Thymus (tissue), 11 donors: Measurements from ENCODE around the gene FMO4. TPM values are rescaled to one million over a fixed set of nuclear protein-coding genes. Genes with fewer than 3 reads are reported as not detected.
A peak's percentile ranks its signal among the peaks of the same experiment; 100 is the strongest.
"Not testable (repeated sequence)": the region's sequence is repeated elsewhere in the genome, so short reads cannot be mapped to it uniquely, and the experiment has no call there.

Source experiments
- DNase-seq, 9 donors: peaks; one replicate each; pipeline ENCODE4 v3.0.0-alpha.2; 2013; ENCODE audit warnings: low spot score in 9 of 9, low read depth in 6 of 9, missing footprints in 1 of 9
- H3K27ac ChIP-seq, 2 donors: one replicate each; pipeline ENCODE4 v1.5.1; 2013; ENCODE audit warnings: control low read depth in 1 of 2, low read depth in 1 of 2, low read length in 1 of 2, mild to moderate bottlenecking in 1 of 2, moderate library complexity in 1 of 2
- H3K27me3 ChIP-seq, 2 donors: one replicate each; pipeline ENCODE4 v1.5.1; 2013; ENCODE audit warnings: low read length in 1 of 2; ENCODE audit not compliant: control insufficient read depth in 2 of 2, insufficient read depth in 1 of 2
- H3K36me3 ChIP-seq, 2 donors: one replicate each; pipeline ENCODE4 v1.5.1; 2013; ENCODE audit warnings: low read length in 1 of 2, mild to moderate bottlenecking in 1 of 2, moderate library complexity in 1 of 2; ENCODE audit not compliant: control insufficient read depth in 2 of 2, insufficient read depth in 2 of 2
- H3K4me1 ChIP-seq, 2 donors: one replicate each; pipeline ENCODE4 v1.5.1; 2013; ENCODE audit warnings: low read length in 2 of 2; ENCODE audit not compliant: control insufficient read depth in 2 of 2, insufficient read depth in 2 of 2
- H3K4me3 ChIP-seq, 2 donors: one replicate each; pipeline ENCODE4 v1.5.1; 2013; ENCODE audit warnings: low read length in 2 of 2, control low read depth in 1 of 2, mild to moderate bottlenecking in 1 of 2
- H3K9me3 ChIP-seq, 2 donors: one replicate each; pipeline ENCODE4 v1.5.1; 2013; ENCODE audit warnings: low read length in 1 of 2, mild to moderate bottlenecking in 1 of 2; ENCODE audit not compliant: control insufficient read depth in 2 of 2, insufficient read depth in 1 of 2
- WGBS: extraction: QIAGEN DNeasy Blood & Tissue Kit; methylation state at CpG from one replicate; pipeline ENCODE4 v1.1.7; 2013; 5-methylcytosine and 5-hydroxymethylcytosine counted together
- polyA plus RNA-seq: library from polyadenylated mRNA; stranded (reverse); fragments of 200-250 nt; gene quantifications from one replicate; pipeline ENCODE4 v1.2.3, GENCODE V29; 2013
- total RNA-seq: library from RNA; stranded (reverse); fragments of 120-200 nt; gene quantifications from one replicate; pipeline ENCODE4 v1.2.4, GENCODE V29; 2013
- donor health status: healthy.

FMO4 gene
- total and polyA plus RNA-seq, 2 donors, result 2.5 to 6.9 TPM

GRCh38 chr1:171286032-171286705, 27.8 kb upstream of the FMO4 start:
- WGBS, result 29% methylated on average over 4 of the region's 4 CpGs
- no peak for DNase-seq
- H3K36me3 ChIP-seq, result no peaks in the 10 kb centered on the region
- H3K27ac ChIP-seq, result peak overlapping the region in 1 of 2 donors; percentile 63
- H3K9me3 ChIP-seq, result no peaks in the 10 kb centered on the region
- no peaks in the 10 kb centered on the region for H3K27me3 ChIP-seq
- H3K4me3 ChIP-seq, result no peak overlapping the region
- no peaks in the 10 kb centered on the region for H3K4me1 ChIP-seq

DNA sequence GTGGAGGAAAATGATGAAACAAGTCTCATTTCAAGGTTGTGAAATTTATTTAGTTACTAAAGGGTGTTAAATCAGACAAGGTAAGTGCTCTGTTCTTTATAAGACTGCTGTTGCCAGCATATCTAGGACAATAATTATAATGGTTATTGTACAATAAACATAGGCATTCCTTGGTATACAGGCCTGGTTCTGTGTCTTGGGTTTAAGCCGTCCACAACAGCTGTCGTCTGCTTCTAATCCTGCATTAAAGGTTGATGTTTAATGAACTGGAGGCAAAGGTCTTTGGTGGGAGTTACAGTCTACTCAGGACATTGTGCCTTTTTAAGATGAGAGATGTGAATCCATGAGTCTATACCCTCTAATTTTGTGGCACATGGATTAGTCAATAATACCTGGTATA, 23.4 kb upstream of the FMO4 start:
- no peak overlapping the region for H3K27ac ChIP-seq
- no peaks in the 10 kb centered on the region for H3K27me3 ChIP-seq
- H3K36me3 ChIP-seq, result no peaks in the 10 kb centered on the region
- no peaks in the 10 kb centered on the region for H3K9me3 ChIP-seq
- DNase-seq, result no peak
- H3K4me3 ChIP-seq, result no peak overlapping the region
- H3K4me1 ChIP-seq, result no peaks in the 10 kb centered on the region
- 96% methylated on average over 2 of the region's 2 CpGs for WGBS

- Histone ChIP-seq H3K27me3 (no peaks in the 10 kb centered on the region), H3K4me3 (no peak overlapping the region), H3K36me3 (no peaks in the 10 kb centered on the region), H3K4me1 (no peaks in the 10 kb centered on the region), H3K27ac (no peak overlapping the region), H3K9me3 (peaks cover 0 to 1% of the 10 kb centered on the region in 2 donors)
- no peak for DNase-seq
- 71% methylated on average over 1 of the region's 1 CpG for WGBS
Observed at GRCh38 chr1:171292799-171293198, 21.2 kb upstream of the FMO4 start.

GRCh38 chr1:171295383-171295782, 18.6 kb upstream of the FMO4 start:
- 95% methylated on average over 7 of the region's 7 CpGs for WGBS
- DNase-seq, result not testable (repeated sequence)

GRCh38 chr1:171295821-171296220, 18.2 kb upstream of the FMO4 start:
- H3K27ac ChIP-seq, result no peak overlapping the region
- WGBS, result 95% methylated on average over 3 of the region's 3 CpGs
- no peak for DNase-seq

More at GRCh38 chr1:171295383-171295782, 18.6 kb upstream of the FMO4 start:
- H3K9me3 ChIP-seq, result peaks cover 1 to 11% of the 10 kb centered on the region in 2 donors
- H3K4me3 ChIP-seq, H3K4me1 ChIP-seq, H3K27me3 ChIP-seq, H3K36me3 ChIP-seq, H3K27ac ChIP-seq: not testable (repeated sequence)

GRCh38 chr1:171296897-171297296, 17.1 kb upstream of the FMO4 start:
- Histone ChIP-seq H3K9me3 (peaks cover 1 to 11% of the 10 kb centered on the region in 2 donors), H3K4me1 (no peaks in the 10 kb centered on the region), H3K27ac (no peak overlapping the region), H3K27me3 (no peaks in the 10 kb centered on the region), H3K36me3 (no peaks in the 10 kb centered on the region), H3K4me3 (no peak overlapping the region)
- 87% methylated on average over 2 of the region's 2 CpGs for WGBS
- no peak for DNase-seq

More at GRCh38 chr1:171295821-171296220, 18.2 kb upstream of the FMO4 start:
- Histone ChIP-seq H3K4me3 (no peak overlapping the region), H3K27me3 (no peaks in the 10 kb centered on the region), H3K9me3 (peaks cover 1 to 11% of the 10 kb centered on the region in 2 donors), H3K36me3 (no peaks in the 10 kb centered on the region), H3K4me1 (no peaks in the 10 kb centered on the region)

DNA sequence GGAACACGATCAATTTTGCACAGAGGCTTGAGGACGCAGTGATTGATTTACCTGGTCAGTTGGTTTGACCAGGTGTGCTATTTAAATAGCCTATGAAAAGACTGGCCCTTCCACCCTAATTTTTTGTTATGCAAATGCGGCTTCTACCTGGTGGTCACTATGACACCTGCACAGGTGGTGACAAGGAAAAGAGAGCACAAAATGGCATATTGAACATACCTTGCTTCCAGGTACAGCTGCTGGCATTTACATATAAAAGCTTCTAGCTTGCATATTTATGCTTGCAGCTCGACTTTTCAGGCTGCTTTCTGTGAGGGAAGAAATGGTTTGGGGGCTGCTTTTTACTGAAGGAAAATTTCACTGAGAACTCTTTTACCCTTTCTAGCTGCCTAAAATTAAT, 15.3 kb upstream of the FMO4 start:
- DNase-seq, result no peak
- H3K9me3 ChIP-seq, result peaks cover 1 to 11% of the 10 kb centered on the region in 2 donors
- WGBS, result 81% methylated on average over 4 of the region's 4 CpGs

GRCh38 chr1:171299342-171299741, 14.6 kb upstream of the FMO4 start:
- no peak overlapping the region for H3K27ac ChIP-seq
- no peaks in the 10 kb centered on the region for H3K4me1 ChIP-seq
- H3K27me3 ChIP-seq, result no peaks in the 10 kb centered on the region
- no peak for DNase-seq
- no peak overlapping the region for H3K4me3 ChIP-seq
- 88% methylated on average over 2 of the region's 2 CpGs for WGBS
- peaks cover 1 to 11% of the 10 kb centered on the region in 2 donors for H3K9me3 ChIP-seq
- H3K36me3 ChIP-seq, result no peaks in the 10 kb centered on the region

More for the DNA sequence above, 15.3 kb upstream of the FMO4 start:
- Histone ChIP-seq H3K4me3 (no peak overlapping the region), H3K36me3 (no peaks in the 10 kb centered on the region), H3K4me1 (no peaks in the 10 kb centered on the region), H3K27ac (no peak overlapping the region), H3K27me3 (no peaks in the 10 kb centered on the region)

DNA sequence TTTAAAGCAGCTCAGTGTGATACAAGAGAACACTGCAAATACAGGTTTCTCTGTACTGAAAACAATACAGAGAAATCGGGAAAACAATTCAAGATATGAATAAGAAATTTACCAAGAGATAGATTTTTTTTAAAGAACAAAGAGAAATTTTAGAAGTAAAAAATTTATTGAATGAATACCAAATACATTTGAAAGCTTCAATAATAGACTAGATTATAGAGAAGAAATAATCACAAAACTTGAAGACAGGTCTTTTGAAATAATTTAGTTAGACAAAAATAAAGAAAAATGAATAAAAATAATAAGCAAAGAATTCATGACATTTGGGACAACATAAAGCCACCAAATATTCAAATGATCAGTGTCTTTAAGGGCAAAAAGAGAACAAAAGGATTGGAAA, 13.6 kb upstream of the FMO4 start:
- no peak for DNase-seq
- peaks cover 1 to 11% of the 10 kb centered on the region in 2 donors for H3K9me3 ChIP-seq
- no peaks in the 10 kb centered on the region for H3K27me3 ChIP-seq
- 98% methylated on average over 1 of the region's 1 CpG for WGBS
- no peaks in the 10 kb centered on the region for H3K4me1 ChIP-seq
- H3K36me3 ChIP-seq, result no peaks in the 10 kb centered on the region
- H3K4me3 ChIP-seq, result no peak overlapping the region
- H3K27ac ChIP-seq, result no peak overlapping the region
